ENCODE measurements around the gene CHP2. TPM values are rescaled to one million over a fixed set of nuclear protein-coding genes. Genes with fewer than 3 reads are reported as not detected.
"Not testable (repeated sequence)": the region's sequence is repeated elsewhere in the genome, so short reads cannot be mapped to it uniquely, and the experiment has no call there.

CHP2 gene
- total RNA-seq, 1 donor from 2014 or later: 2.5 TPM

- no peak overlapping the region for H3K4me3 ChIP-seq
- H3K27me3 ChIP-seq: no peaks in the 10 kb centered on the region
- H3K4me1 ChIP-seq: no peaks in the 10 kb centered on the region
- no peaks in the 10 kb centered on the region for H3K9me3 ChIP-seq
- DNase-seq (ENCODE audit: extremely low spot score in 2 of 2): no peak
- TF ChIP-seq POLR2A (IDR thresholded peaks at IDR 0.05): no peak
- TF ChIP-seq, protein P1, sequence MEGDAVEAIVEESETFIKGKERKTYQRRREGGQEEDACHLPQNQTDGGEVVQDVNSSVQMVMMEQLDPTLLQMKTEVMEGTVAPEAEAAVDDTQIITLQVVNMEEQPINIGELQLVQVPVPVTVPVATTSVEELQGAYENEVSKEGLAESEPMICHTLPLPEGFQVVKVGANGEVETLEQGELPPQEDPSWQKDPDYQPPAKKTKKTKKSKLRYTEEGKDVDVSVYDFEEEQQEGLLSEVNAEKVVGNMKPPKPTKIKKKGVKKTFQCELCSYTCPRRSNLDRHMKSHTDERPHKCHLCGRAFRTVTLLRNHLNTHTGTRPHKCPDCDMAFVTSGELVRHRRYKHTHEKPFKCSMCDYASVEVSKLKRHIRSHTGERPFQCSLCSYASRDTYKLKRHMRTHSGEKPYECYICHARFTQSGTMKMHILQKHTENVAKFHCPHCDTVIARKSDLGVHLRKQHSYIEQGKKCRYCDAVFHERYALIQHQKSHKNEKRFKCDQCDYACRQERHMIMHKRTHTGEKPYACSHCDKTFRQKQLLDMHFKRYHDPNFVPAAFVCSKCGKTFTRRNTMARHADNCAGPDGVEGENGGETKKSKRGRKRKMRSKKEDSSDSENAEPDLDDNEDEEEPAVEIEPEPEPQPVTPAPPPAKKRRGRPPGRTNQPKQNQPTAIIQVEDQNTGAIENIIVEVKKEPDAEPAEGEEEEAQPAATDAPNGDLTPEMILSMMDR (IDR thresholded peaks at IDR 0.05): no peak
- TF ChIP-seq POLR2AphosphoS5 (IDR thresholded peaks at IDR 0.05; ENCODE audit: insufficient read depth in 1 of 2, low read depth in 1 of 2): no peak
- no peaks in the 10 kb centered on the region for H3K36me3 ChIP-seq
- H3K27ac ChIP-seq: no peak overlapping the region
- intact Hi-C loops (cut with DNase I): no loop called here
Measured at GRCh38 chr16:23710504-23710903, 44.3 kb upstream of the CHP2 start.

GRCh38 chr16:23711785-23712184 lies 43.0 kb upstream of the CHP2 start:
- Histone ChIP-seq H3K9me3 (no peaks in the 10 kb centered on the region), H3K36me3 (no peaks in the 10 kb centered on the region), H3K4me3 (no peak overlapping the region), H3K27ac (no peak overlapping the region), H3K4me1 (no peaks in the 10 kb centered on the region), H3K27me3 (no peaks in the 10 kb centered on the region)
- no peak for DNase-seq (ENCODE audit: extremely low spot score in 2 of 2)
- no peak for TF ChIP-seq POLR2AphosphoS5 (IDR thresholded peaks at IDR 0.05; ENCODE audit: insufficient read depth in 1 of 2, low read depth in 1 of 2)
- no peak for TF ChIP-seq POLR2A (IDR thresholded peaks at IDR 0.05)
- TF ChIP-seq, protein P1 (IDR thresholded peaks at IDR 0.05): no peak
- intact Hi-C loops (cut with DNase I): no loop called here

DNA sequence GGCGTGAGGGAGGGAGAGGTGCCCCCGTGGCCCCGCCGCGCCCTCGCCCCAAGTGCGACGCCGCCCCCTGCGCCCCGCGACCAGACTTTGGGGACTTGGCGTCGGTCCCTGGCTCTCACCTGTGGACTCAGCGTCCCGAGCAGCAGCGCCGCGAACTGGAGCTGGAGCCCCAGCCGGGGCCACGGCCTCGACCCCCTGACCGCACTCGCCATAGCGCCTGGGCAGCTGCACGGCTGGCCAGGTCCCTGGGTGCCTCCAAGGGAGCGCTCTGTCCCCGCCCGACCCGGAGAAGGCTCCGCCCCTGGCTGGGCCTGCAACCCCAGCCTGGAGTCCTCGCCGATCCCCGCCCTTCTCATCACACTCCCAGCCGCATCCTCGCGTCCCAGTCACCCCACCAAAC lies 41.9 kb upstream of the CHP2 start, which contains the start of gene ERN2:
Gene ERN2 (minus strand): TSS at position 247 of the 400 bp plus-strand sequence. CDS start 35 bp downstream, at position 212.
- Histone ChIP-seq H3K36me3 (no peaks in the 10 kb centered on the region), H3K4me3 (no peak within 1 kb of the TSS), H3K27ac (no peak within 1 kb of the TSS), H3K4me1 (no peaks in the 10 kb centered on the region), H3K9me3 (no peaks in the 10 kb centered on the region), H3K27me3 (no peaks in the 10 kb centered on the region)
- TF ChIP-seq, protein P1 (IDR thresholded peaks at IDR 0.05): no peak
- TF ChIP-seq POLR2AphosphoS5 (IDR thresholded peaks at IDR 0.05; ENCODE audit: insufficient read depth in 1 of 2, low read depth in 1 of 2): no peak
- intact Hi-C loops (cut with DNase I): no loop called here
- no peak for DNase-seq (ENCODE audit: extremely low spot score in 2 of 2)

DNA sequence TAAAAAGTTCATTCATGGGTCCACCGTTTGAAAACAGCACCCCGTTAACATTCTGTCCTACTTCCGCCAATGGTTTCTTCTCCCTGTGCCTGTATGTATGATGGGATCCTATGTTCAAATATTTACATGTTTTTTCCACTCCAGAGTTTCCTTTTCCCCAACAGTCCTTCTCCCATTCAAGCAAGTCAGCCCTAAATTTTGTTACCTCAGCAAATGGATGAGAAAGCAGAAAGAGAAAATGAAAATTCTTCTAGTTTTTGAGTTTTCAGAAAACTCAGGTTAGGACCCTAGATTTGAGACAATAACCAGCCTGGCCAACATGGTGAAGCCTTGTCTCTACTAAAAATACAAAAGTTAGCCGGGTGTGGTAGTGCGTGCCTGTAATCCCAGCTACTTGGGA lies 38.3 kb upstream of the CHP2 start:
- Histone ChIP-seq H3K4me1 (no peaks in the 10 kb centered on the region), H3K4me3 (no peak overlapping the region), H3K36me3 (no peaks in the 10 kb centered on the region), H3K27ac (no peak overlapping the region), H3K27me3 (no peaks in the 10 kb centered on the region), H3K9me3 (no peaks in the 10 kb centered on the region)
- DNase-seq (ENCODE audit: extremely low spot score in 2 of 2): no peak
- no peak for TF ChIP-seq POLR2A (IDR thresholded peaks at IDR 0.05)
- TF ChIP-seq, protein P1 (IDR thresholded peaks at IDR 0.05): no peak
- no peak for TF ChIP-seq POLR2AphosphoS5 (IDR thresholded peaks at IDR 0.05; ENCODE audit: insufficient read depth in 1 of 2, low read depth in 1 of 2)
- intact Hi-C loops (cut with DNase I): no loop called here

DNA sequence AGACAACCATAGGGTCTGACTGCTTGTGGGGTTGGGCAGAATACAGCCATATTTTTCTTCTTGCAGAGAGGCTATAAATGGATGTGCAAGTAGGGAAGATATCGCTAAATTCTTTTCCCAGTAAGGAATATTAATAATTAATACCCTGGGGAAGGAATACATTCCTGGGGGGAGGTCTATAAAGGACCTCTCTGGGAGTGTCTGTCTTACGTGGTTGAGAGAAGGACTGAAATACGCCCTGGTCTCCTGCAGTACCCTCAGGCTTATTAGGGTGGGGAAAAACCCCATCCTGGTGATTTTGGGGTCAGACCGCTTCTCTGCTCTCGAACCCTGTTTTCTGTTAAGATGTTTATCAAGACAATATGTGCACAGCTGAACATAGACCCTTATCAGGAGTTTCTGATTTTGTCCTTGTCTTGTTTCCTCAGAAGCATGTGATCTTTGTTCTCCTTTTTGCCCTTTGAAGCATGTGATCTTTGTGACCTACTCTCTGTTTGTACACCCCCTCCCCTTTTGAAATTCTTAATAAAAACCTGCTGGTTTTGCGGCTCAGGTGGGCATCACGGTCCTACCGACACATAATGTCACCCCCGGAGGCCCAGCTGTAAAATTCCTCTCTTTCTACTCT lies 32.1 kb upstream of the CHP2 start:
- DNase-seq (ENCODE audit: extremely low spot score in 2 of 2); intact Hi-C loops (cut with DNase I); H3K9me3 ChIP-seq; H3K4me1 ChIP-seq; H3K27me3 ChIP-seq; H3K36me3 ChIP-seq; H3K27ac ChIP-seq; H3K4me3 ChIP-seq: not testable (repeated sequence)
